COLO668 (cell line): Measurements from ENCODE around the gene MAGI2.
A peak's percentile ranks its signal among the peaks of the same experiment; 100 is the strongest.
"Not testable (repeated sequence)": the region's sequence is repeated elsewhere in the genome, so short reads cannot be mapped to it uniquely, and the experiment has no call there.

Source experiments
- DNase-seq: peaks from one replicate; lab custom pipeline; 2025; ENCODE audit not compliant: unreplicated experiment; lab: John Stamatoyannopoulos, UW

MAGI2 gene

GRCh38 chr7:78265486-78265885, 1188.0 kb downstream of the MAGI2 start:
- no peak for DNase-seq

GRCh38 chr7:78265071-78265470, 1188.4 kb downstream of the MAGI2 start:
- no peak for DNase-seq

DNA sequence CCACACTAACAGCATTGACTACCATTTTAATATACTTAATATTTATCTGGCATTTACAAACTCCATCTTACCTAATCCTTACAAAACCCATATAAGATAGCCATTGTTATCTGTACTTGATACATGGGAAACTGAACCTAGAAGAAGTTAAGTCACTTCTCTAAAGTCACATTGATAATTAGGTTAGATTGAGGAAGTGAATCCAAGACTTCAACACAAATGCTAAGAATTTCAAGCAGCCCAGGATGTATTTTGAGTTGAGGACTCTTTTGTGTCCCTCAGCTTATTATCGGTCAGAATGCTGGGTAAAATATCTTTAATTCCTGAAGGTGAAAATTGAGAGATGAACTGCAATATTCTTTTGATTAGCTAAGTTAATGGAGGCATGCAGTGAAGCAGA, 1189.4 kb downstream of the MAGI2 start:
- no peak for DNase-seq

- no peak for DNase-seq
These were observed 1191.7 kb downstream of the MAGI2 start for GRCh38 chr7:78261739-78262138.

GRCh38 chr7:78261302-78261701, 1192.2 kb downstream of the MAGI2 start:
- no peak for DNase-seq

DNA sequence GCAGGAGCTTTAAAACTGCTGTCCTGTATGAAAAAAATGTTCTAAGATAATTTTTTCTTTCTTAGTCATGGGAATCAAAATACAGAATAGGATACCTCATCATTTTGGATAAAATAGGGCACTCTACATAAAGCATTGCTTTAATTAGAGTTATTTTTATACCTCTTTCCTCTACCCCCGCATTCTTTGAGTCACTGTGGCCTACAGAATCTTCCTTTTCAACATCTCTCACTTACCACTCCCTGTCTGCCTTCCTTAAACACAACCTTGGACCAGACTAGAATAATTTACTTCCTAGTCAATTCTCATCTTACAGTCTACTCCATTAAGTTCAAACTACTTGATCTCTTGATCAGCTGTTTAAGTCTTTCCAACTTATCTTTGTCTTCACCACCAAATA, 1192.6 kb downstream of the MAGI2 start:
- DNase-seq = no peak

- DNase-seq = peak; percentile 70
These were observed 1198.8 kb downstream of the MAGI2 start for GRCh38 chr7:78254726-78255055.

DNA sequence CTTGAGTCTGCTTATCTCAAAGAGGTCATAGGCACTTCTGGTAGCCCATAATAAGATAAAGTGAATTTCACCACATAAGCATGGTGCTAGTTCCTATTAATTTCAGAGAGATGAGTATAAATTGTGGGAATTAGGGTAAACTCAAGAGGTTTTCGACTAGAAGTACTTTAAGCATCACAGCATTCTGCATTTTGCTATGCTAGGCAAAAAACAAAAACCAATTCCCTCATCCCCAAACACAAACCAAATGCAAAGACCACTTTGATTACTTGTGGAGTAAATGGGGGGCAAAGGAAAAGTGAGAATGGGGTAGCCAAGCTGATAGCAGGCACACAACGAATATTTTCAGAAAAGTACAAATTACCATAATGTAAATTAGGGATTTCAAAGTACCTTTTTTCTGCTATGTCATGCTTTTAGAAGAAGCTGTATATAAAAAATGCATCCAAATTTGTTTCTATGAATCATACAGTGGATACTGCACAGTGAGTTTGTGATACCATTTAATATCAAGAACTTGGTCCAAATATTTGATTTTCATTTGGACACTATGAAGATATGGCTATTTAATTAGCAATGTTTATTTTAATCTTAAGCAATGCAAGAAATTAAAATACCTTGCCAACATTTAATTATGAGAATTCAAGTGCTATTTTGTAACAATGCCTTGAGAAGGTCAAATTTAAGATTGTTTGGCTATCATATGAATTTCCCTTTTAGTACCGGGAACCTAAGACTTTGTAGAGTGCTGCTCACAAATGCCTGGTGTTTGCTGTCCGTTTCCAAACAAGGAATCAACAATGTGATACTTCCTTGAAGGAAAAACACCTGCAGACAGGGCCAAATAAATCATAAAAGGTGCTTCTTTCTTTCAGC, 1199.4 kb downstream of the MAGI2 start:
- DNase-seq = no peak

- DNase-seq = no peak
These were observed 1204.6 kb downstream of the MAGI2 start for GRCh38 chr7:78248867-78249266.

DNA sequence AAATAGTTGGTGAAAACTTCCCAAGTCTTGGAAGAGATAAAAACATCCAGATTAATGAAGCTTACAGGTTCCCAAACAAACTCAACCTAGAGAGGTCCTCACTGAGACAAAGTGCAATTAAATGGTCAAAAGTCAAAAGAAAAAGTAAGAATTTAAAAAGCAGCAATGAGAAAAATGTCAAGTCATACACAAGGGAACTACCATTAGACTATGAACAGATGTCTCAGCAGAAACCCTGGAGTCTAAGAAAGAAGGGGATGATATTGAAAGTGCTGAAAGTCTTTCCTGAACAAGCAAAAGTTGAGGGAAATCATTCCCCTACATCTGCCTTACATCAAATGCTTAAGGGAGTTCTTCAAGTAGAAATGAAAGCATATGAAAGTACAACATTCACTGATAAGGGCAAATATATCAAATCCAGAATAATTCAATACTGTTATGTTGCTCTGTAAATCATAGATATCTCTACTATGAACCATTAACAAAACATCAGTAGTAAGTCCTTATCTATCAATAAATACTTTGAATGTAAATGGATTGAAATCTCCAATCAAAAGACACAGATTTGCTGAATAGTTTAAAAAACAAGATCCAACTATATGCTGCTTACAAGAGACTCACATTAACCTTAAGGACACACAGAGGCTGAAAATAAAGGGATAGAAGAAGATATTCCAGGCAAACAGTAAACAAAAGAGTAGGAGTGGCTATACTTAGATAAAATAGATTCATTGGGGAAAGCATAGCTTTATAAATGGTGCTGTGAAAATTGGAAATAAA, 1205.4 kb downstream of the MAGI2 start:
- no peak for DNase-seq

- not testable (repeated sequence) for DNase-seq
These were observed 1213.3 kb downstream of the MAGI2 start for GRCh38 chr7:78240179-78240578.

DNA sequence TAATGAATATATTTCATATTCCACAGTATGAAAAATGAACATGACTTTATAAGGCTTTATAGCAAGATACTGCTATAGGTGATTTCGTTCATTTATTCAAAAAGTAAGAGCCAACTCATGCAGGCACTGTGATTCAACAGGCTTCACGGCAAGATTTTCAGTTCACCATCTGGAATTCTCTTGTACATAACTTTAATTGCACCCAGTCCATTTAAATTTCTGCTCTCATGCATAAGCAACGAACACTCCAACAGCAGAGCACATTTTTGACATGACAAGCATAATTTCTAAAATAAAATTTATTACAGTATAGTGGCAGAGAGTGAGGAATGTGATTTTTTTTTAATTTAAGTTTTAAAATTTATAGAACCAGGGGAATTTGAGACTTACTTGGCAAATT, 1218.8 kb downstream of the MAGI2 start:
- DNase-seq = no peak

GRCh38 chr7:78232806-78233205, 1220.7 kb downstream of the MAGI2 start:
- no peak for DNase-seq

- peak; percentile 2 for DNase-seq
These were observed 1227.3 kb downstream of the MAGI2 start for GRCh38 chr7:78226059-78226719.

DNA sequence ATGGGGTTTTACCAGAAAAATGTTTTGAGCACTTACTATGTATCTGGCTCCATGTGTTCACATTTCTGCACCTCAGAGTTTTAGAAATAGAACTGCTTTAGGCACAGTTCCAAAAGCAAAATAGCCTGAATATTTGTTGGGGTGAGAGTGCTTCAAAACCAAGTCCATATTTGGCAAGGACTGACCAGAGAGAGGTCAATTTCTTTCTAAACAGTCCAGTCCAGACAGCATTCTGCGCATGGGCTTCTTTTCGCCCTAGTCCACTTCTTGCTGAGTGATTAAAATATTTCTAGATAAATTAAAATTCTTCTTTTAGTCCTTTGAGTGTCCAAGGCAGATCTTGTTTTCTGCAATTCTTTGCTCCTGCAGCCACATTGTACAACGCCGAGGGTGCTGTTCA, 1227.9 kb downstream of the MAGI2 start:
- DNase-seq = no peak

GRCh38 chr7:78224923-78225322, 1228.5 kb downstream of the MAGI2 start:
- DNase-seq = no peak

DNA sequence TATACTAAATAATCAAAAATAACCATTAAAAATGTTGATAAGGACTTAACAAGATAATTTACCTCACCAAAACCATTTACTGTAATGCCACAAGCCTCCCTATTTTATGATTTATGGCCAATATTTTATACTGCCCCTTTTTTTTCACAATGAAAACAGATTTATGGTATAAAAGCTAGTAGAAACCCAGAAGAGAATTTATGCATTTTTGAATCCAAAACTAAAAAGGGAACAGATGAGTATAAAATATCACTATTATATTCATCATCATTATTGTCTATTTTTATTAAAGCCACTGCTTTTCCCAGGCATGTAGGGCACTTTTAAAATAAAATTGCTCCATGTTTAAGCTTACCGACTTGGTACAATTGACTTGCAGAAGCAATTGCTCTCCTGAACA, 1229.9 kb downstream of the MAGI2 start:
- no peak for DNase-seq

DNA sequence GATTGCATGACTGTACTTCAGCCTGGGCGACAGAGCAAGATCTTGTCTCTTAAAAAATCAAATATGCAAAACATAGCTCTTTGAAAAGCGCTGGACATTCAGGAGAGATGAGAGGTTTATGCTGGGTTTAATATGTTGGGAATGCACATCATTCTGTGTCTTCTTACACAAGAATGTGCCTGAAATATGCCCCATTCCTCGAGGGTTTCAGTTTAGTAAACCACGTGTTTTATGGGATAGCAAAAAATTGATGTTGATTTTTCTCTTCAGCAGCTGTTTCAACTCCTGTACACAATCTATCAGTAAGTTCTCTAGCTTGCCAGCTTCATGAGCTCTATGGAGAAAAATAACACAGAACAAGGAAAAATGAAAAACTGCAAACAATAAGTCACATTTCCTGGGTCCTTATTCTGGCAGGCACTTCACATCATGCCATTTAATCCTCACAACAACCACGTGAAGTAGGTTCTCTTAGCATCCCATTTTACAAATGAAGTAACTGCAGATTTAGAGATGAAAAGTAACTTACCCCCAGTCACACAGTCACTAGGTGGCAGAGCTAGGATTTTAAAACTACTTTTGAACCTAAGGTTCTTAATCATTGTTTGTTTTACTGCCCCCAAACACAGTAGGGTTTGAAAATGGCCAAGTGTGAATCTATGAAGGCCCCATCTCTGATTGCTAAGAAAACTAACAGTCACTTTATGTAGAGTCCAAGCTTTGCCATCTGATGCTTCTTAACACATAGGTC, 1231.3 kb downstream of the MAGI2 start:
- no peak for DNase-seq

DNA sequence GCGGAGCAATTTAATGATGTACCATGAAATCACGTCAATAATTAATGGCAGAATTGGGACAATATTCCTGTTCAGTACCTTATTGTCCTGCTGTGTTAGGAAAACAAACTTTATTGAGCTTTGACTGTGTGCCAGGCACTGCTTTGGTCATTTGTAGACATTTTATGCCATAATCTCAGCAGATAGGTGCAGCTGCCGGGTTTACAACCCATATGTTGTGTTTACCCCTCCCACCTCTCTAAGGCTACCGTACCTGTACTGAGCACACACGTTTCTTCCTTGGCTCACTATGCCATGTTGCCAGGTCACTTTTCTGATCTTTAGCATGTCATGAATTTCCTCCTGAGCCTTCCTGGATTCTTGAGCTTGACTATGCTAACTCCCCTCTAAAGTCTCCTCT, 1232.7 kb downstream of the MAGI2 start:
- DNase-seq = no peak

DNA sequence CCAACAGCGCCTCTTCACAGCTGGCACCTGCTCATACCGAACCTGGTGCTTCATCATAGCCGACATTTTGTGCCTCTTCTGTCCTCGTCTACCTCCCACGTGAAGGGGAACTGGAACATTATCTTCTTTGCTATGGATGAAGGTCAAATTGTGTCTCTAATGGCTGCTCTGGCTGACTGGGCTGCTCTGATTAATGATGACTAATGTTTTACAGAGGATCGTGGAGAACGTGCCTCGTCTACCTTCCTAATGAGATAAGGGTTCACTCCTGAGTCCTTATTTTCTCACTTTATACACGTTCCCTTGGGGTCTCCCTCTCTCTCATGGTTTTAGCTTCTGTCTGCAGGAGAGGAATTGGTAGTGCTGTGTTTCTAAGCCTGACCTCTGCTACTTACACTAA, 1234.6 kb downstream of the MAGI2 start:
- no peak for DNase-seq

GRCh38 chr7:78218051-78218450, 1235.4 kb downstream of the MAGI2 start:
- DNase-seq = no peak
